GM23248 (cell line): ENCODE measurements around the gene TBC1D22A. TPM values are rescaled to one million over a fixed set of nuclear protein-coding genes. Genes with fewer than 3 reads are reported as not detected.

Experiments
- DNase-seq: peaks from one replicate; pipeline ENCODE4 v3.0.0-alpha.2; 2015
- H2AFZ ChIP-seq: fragments of 200-600 bp; sonication (generic); 2 replicates; pipeline ENCODE4 v1.6.1; 2016; ENCODE audit warnings: antibody characterized with exemption
- H3F3A ChIP-seq: fragments of 200-600 bp; sonication (generic); 2 replicates; pipeline ENCODE4 v1.6.1; 2016; ENCODE audit warnings: mild to moderate bottlenecking, antibody characterized with exemption, mixed run types; ENCODE audit not compliant: insufficient read depth
- H3K27ac ChIP-seq: fragments of 200-600 bp; sonication (generic); 2 replicates; pipeline ENCODE4 v1.5.1; 2016; ENCODE audit warnings: mild to moderate bottlenecking
- H3K27me3 ChIP-seq: fragments of 200-600 bp; sonication (generic); replicated peaks from 2 replicates; pipeline ENCODE4 v1.6.1; 2016; ENCODE audit warnings: mild to moderate bottlenecking; ENCODE audit not compliant: insufficient read depth
- H3K36me3 ChIP-seq: fragments of 200-600 bp; sonication (generic); 2 replicates; pipeline ENCODE4 v1.6.1; 2016; ENCODE audit warnings: low read depth, mild to moderate bottlenecking
- H3K4me1 ChIP-seq: fragments of 200-600 bp; sonication (generic); 2 replicates; pipeline ENCODE4 v1.6.1; 2016; ENCODE audit warnings: mild to moderate bottlenecking; ENCODE audit not compliant: insufficient read depth
- H3K4me2 ChIP-seq: fragments of 200-600 bp; sonication (generic); one replicate; pipeline ENCODE4 v1.6.1; 2016; ENCODE audit warnings: mild to moderate bottlenecking; ENCODE audit not compliant: unreplicated experiment
- H3K4me3 ChIP-seq: fragments of 200-600 bp; sonication (generic); 2 replicates; pipeline ENCODE4 v1.5.1; 2016; ENCODE audit warnings: mild to moderate bottlenecking
- H3K79me2 ChIP-seq: fragments of 200-600 bp; sonication (generic); 2 replicates; pipeline ENCODE4 v1.6.1; 2016; ENCODE audit warnings: mild to moderate bottlenecking; ENCODE audit not compliant: insufficient read depth
- H3K9ac ChIP-seq: fragments of 200-600 bp; sonication (generic); 2 replicates; pipeline ENCODE4 v1.6.1; 2016; ENCODE audit warnings: mild to moderate bottlenecking
- H3K9me2 ChIP-seq: fragments of 200-600 bp; sonication (generic); 2 replicates; pipeline ENCODE4 v1.6.1; 2016; ENCODE audit warnings: mixed run types, mild to moderate bottlenecking, moderate library complexity; ENCODE audit not compliant: insufficient read depth
- H3K9me3 ChIP-seq: fragments of 200-600 bp; sonication (generic); one replicate; pipeline ENCODE4 v1.6.1; 2017; ENCODE audit warnings: low read depth
- H4K20me1 ChIP-seq: fragments of 200-600 bp; sonication (generic); 2 replicates; pipeline ENCODE4 v1.6.0; 2016; ENCODE audit not compliant: insufficient read depth
- EZH2 ChIP-seq: fragments of 200-600 bp; sonication (generic); IDR thresholded peaks from 2 replicates; pipeline ENCODE4 v1.6.1; 2018; ENCODE audit warnings: antibody characterized with exemption, mild to moderate bottlenecking; ENCODE audit not compliant: insufficient read depth, poor library complexity, severe bottlenecking
- EZH2phosphoT487 ChIP-seq: fragments of 200-600 bp; sonication (generic); IDR thresholded peaks from 2 replicates; pipeline ENCODE4 v1.6.1; 2018; ENCODE audit warnings: antibody characterized with exemption, moderate library complexity, mild to moderate bottlenecking, low read depth; ENCODE audit not compliant: insufficient read depth
- WGBS, 2 experiments: methylation state at CpG; one replicate each; pipeline ENCODE4 v1.1.6; 2015 to 2017; ENCODE audit warnings: low lambda C conversion rate in 2 of 2, low coverage in 1 of 2; ENCODE audit errors: missing lambda C conversion rate in 2 of 2; 5-methylcytosine and 5-hydroxymethylcytosine counted together
- in situ Hi-C: fragments of 300-500 bp; cut with MboI; formaldehyde crosslinking; loops from 2 replicates; pipeline ENCODE4 v1.15.0; 2020
- polyA plus RNA-seq: library from polyadenylated mRNA; unstranded; fragments of >200 nt; fragmentation: Nextera tagmentation; extraction: Ambion mirVana; gene quantifications from 2 replicates; pipeline ENCODE4 v1.2.1, GENCODE V29; 2016
- total RNA-seq: library from RNA; depleted of rRNA; stranded (reverse); fragments of >200 nt; shearing (Covaris generic); gene quantifications from 2 replicates; pipeline ENCODE4 v1.2.3, GENCODE V29; 2014

The TBC1D22A gene
- total and polyA plus RNA-seq, 2 experiments from 2014 or later = 12.3 to 16.9 TPM

GRCh38 chr22:46727813-46728364, 34.6 kb upstream of the TBC1D22A start:
- no peak overlapping the region for H3K9ac ChIP-seq
- no peaks in the 10 kb centered on the region for H3K36me3 ChIP-seq
- H3K4me1 ChIP-seq = 0 out of 2 replicates have a peak, but pooled peaks cover 4% of the 10 kb centered on the region
- H3K4me2 ChIP-seq = no peak overlapping the region
- no peak overlapping the region for H3K27ac ChIP-seq
- peaks cover 96% of the 10 kb centered on the region for H3K79me2 ChIP-seq
- no peaks in the 10 kb centered on the region for H3K27me3 ChIP-seq
- DNase-seq = no peak
- no peaks in the 10 kb centered on the region; the same call in 1 of the 2 replicates for H4K20me1 ChIP-seq
- H3K9me3 ChIP-seq = no peaks in the 10 kb centered on the region
- no peaks in the 10 kb centered on the region for H3F3A ChIP-seq
- no peak overlapping the region for H2AFZ ChIP-seq
- no peak overlapping the region for H3K4me3 ChIP-seq
- WGBS, 2 experiments = 93% methylated on average over 16 to 19 of the region's 19 CpGs
- in situ Hi-C loops = no loop called here
- TF ChIP-seq EZH2 (no peak), EZH2phosphoT487 (no peak)
- H3K9me2 ChIP-seq = no peaks in the 10 kb centered on the region

GRCh38 chr22:46728470-46728869, 34.0 kb upstream of the TBC1D22A start:
- Histone ChIP-seq H2AFZ (no peak overlapping the region), H3K27ac (no peak overlapping the region), H3K9me3 (no peaks in the 10 kb centered on the region), H3K79me2 (peaks cover 96% of the 10 kb centered on the region), H4K20me1 (no peaks in the 10 kb centered on the region; the same call in 1 of the 2 replicates), H3K36me3 (no peaks in the 10 kb centered on the region), H3K4me1 (0 out of 2 replicates have a peak, but pooled peaks cover 4% of the 10 kb centered on the region), H3K9me2 (no peaks in the 10 kb centered on the region), H3F3A (no peaks in the 10 kb centered on the region), H3K27me3 (no peaks in the 10 kb centered on the region), H3K4me3 (no peak overlapping the region), H3K4me2 (no peak overlapping the region), H3K9ac (no peak overlapping the region)
- DNase-seq = no peak
- TF ChIP-seq EZH2 = no peak
- TF ChIP-seq EZH2phosphoT487 = no peak
- WGBS, 2 experiments = 57 to 62% methylated on average over 11 of the region's 11 CpGs
- in situ Hi-C loops = no loop called here

GRCh38 chr22:46730568-46731245, 31.7 kb upstream of the TBC1D22A start:
- no peak for DNase-seq
- H3K4me2 ChIP-seq = no peak overlapping the region
- no peak overlapping the region for H3K27ac ChIP-seq
- H4K20me1 ChIP-seq = no peaks in the 10 kb centered on the region
- 0 out of 2 replicates have a peak, but pooled peaks cover 4% of the 10 kb centered on the region for H3K4me1 ChIP-seq
- no peaks in the 10 kb centered on the region for H3F3A ChIP-seq
- H2AFZ ChIP-seq = no peak overlapping the region
- in situ Hi-C loops = no loop called here
- TF ChIP-seq EZH2 (no peak), EZH2phosphoT487 (no peak)
- H3K9me3 ChIP-seq = no peaks in the 10 kb centered on the region
- H3K9me2 ChIP-seq = no peaks in the 10 kb centered on the region
- H3K9ac ChIP-seq = no peak overlapping the region
- no peak overlapping the region for H3K4me3 ChIP-seq
- H3K36me3 ChIP-seq = no peaks in the 10 kb centered on the region
- 64 to 65% methylated on average over 9 of the region's 9 CpGs for WGBS, 2 experiments
- H3K27me3 ChIP-seq = no peaks in the 10 kb centered on the region
- H3K79me2 ChIP-seq = peaks cover 98% of the 10 kb centered on the region

DNA sequence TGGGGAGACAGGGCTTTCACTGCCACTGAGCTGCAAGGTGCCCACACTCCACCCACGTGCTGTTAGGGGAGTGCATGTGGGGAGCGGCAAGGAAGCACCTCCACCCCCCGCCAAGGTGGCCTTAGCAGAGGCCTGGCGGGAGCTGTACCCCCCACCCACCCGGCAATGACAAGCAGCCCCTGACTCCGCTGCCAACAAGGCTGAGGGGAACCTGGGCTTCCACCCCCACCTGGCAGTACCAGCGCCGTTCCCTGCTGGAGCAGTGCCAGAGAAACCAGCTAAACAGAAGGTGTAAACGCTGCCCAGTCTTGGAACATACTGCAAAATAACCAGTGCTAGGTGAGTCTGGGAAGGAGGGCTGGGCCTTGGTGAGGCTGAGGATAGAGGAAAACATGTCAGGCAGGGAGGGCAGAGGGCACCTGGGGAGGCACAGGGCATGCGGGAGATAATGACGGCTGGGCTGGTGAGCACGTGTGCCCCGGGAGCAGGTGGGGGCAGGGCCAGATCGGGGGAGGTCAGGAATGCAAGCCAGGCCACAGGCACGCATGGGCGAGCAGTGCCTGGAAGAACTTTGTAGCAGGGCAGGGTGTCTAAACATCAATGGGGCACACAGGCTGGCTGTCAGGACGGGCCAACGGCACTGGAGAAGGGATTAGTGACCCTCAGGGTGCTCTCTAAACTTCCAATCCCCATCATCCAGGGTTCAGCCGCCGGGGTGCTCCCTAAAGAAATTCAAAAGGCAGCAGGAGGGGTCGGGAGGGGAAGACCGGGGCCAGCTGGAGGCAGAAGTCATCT, 31.0 kb upstream of the TBC1D22A start:
- Histone ChIP-seq H3K36me3 (no peaks in the 10 kb centered on the region), H4K20me1 (no peaks in the 10 kb centered on the region), H3K4me3 (no peak overlapping the region), H3K4me2 (no peak overlapping the region), H3K27me3 (no peaks in the 10 kb centered on the region), H3K79me2 (peaks cover 98% of the 10 kb centered on the region), H3K9me3 (no peaks in the 10 kb centered on the region), H2AFZ (no peak overlapping the region), H3K9me2 (no peaks in the 10 kb centered on the region), H3K27ac (no peak overlapping the region), H3K9ac (no peak overlapping the region), H3F3A (no peaks in the 10 kb centered on the region), H3K4me1 (peaks cover 7% of the 10 kb centered on the region)
- in situ Hi-C loops = no loop called here
- DNase-seq = peak; percentile 33
- WGBS, 2 experiments = 67 to 68% methylated on average over 19 to 20 of the region's 22 CpGs
- no peak for TF ChIP-seq EZH2
- TF ChIP-seq EZH2phosphoT487 = no peak
